CD14-positive monocyte (primary cell): Measurements from ENCODE around the gene GCGR. TPM values are rescaled to one million over a fixed set of nuclear protein-coding genes. Genes with fewer than 3 reads are reported as not detected.

ENCODE experiments used
- DNase-seq, 3 donors: peaks; one replicate each; pipeline ENCODE4 v3.0.0-alpha.2; 2011 to 2022
- H2AFZ ChIP-seq: 2 replicates; pipeline ENCODE4 v1.6.0; 2012; ENCODE audit warnings: mild to moderate bottlenecking, low read depth, low read length, inconsistent platforms; ENCODE audit not compliant: insufficient read depth, poor library complexity, severe bottlenecking
- H3K27ac ChIP-seq, 2 donors: 1 replicate in 1 of 2; 2 replicates in 1 of 2; pipeline ENCODE4 v1.5.1; 2012 to 2013; ENCODE audit warnings: low read length in 2 of 2, control low read depth in 1 of 2, inconsistent platforms in 1 of 2, low read depth in 1 of 2, mild to moderate bottlenecking in 1 of 2
- H3K27me3 ChIP-seq, 2 donors: one replicate each; pipeline versions ENCODE4 v1.6.0 to v1.6.1; 2011 to 2013; ENCODE audit warnings: low read length in 2 of 2; ENCODE audit not compliant: control insufficient read depth in 2 of 2, insufficient read depth in 2 of 2
- H3K36me3 ChIP-seq, 2 donors: replicated peaks in 1 of 2; 1 replicate in 1 of 2; 2 replicates in 1 of 2; pipeline versions ENCODE4 v1.5.1 to v1.6.1; 2012 to 2013; ENCODE audit warnings: low read length in 2 of 2, control low read depth in 1 of 2, inconsistent platforms in 1 of 2, mild to moderate bottlenecking in 1 of 2; ENCODE audit not compliant: insufficient read depth in 2 of 2, control insufficient read depth in 1 of 2
- H3K4me1 ChIP-seq, 2 donors: 1 replicate in 1 of 2; 2 replicates in 1 of 2; pipeline versions ENCODE4 v1.5.1 to v1.6.1; 2012 to 2013; ENCODE audit warnings: low read length in 2 of 2, control low read depth in 1 of 2, inconsistent platforms in 1 of 2, mild to moderate bottlenecking in 1 of 2, moderate library complexity in 1 of 2; ENCODE audit not compliant: insufficient read depth in 2 of 2, control insufficient read depth in 1 of 2
- H3K4me2 ChIP-seq: replicated peaks from 2 replicates; pipeline ENCODE3; 2012; ENCODE audit warnings: low read length, moderate library complexity, mild to moderate bottlenecking; ENCODE audit not compliant: poor library complexity, severe bottlenecking; ENCODE audit errors: extremely low read depth
- H3K4me3 ChIP-seq, 3 experiments: fragments of 200-600 bp in 1 of 3; sonication (generic) in 1 of 3; replicated peaks in 1 of 3; 1 replicate in 2 of 3; 2 replicates in 1 of 3; pipeline ENCODE4 v1.5.1; 2011 to 2013; ENCODE audit warnings: low read length in 3 of 3, mild to moderate bottlenecking in 3 of 3, control low read depth in 2 of 3, low read depth in 2 of 3, inconsistent platforms in 1 of 3, moderate library complexity in 1 of 3
- H3K79me2 ChIP-seq: 2 replicates; pipeline ENCODE4 v1.6.0; 2012; ENCODE audit warnings: mild to moderate bottlenecking, control low read depth, inconsistent platforms, low read length, moderate library complexity; ENCODE audit not compliant: insufficient read depth
- H3K9ac ChIP-seq: 2 replicates; pipeline ENCODE4 v1.6.0; 2017; ENCODE audit warnings: low read length, mild to moderate bottlenecking; ENCODE audit not compliant: insufficient read depth, poor library complexity, severe bottlenecking
- H3K9me3 ChIP-seq, 2 donors: replicated peaks in 1 of 2; 1 replicate in 1 of 2; 2 replicates in 1 of 2; pipeline versions ENCODE4 v1.5.1 to v1.6.1; 2012 to 2013; ENCODE audit warnings: low read length in 2 of 2, control low read depth in 1 of 2; ENCODE audit not compliant: control insufficient read depth in 1 of 2, insufficient read depth in 1 of 2
- H4K20me1 ChIP-seq: 2 replicates; pipeline ENCODE4 v1.6.0; 2012; ENCODE audit warnings: mild to moderate bottlenecking, low read length, control low read depth, moderate library complexity; ENCODE audit not compliant: insufficient read depth
- H3K27ac Mint-ChIP-seq, 7 donors: one replicate each; pipeline ENCODE4 v1.8.0; 2020; ENCODE audit warnings: mild to moderate bottlenecking in 7 of 7, mixed read lengths in 7 of 7, moderate library complexity in 6 of 7, inconsistent platforms in 2 of 7
- H3K27me3 Mint-ChIP-seq, 3 donors: one replicate each; pipeline ENCODE4 v1.8.0; 2021 to 2022; ENCODE audit warnings: low read depth in 3 of 3, mild to moderate bottlenecking in 3 of 3, mixed read lengths in 3 of 3, moderate library complexity in 3 of 3, inconsistent platforms in 1 of 3
- H3K36me3 Mint-ChIP-seq, 2 donors: one replicate each; pipeline ENCODE4 v1.8.0; 2020; ENCODE audit warnings: mixed read lengths in 2 of 2, inconsistent platforms in 1 of 2, mild to moderate bottlenecking in 1 of 2
- H3K4me1 Mint-ChIP-seq: one replicate; pipeline ENCODE4 v1.8.0; 2020; ENCODE audit warnings: mild to moderate bottlenecking, mixed read lengths
- H3K4me3 Mint-ChIP-seq, 2 donors: one replicate each; pipeline ENCODE4 v1.8.0; 2020; ENCODE audit warnings: mild to moderate bottlenecking in 2 of 2, mixed read lengths in 2 of 2, moderate library complexity in 1 of 2
- H3K9me3 Mint-ChIP-seq, 7 donors: one replicate each; pipeline ENCODE4 v1.8.0; 2020 to 2022; ENCODE audit warnings: mixed read lengths in 7 of 7, mild to moderate bottlenecking in 6 of 7, moderate library complexity in 6 of 7, inconsistent platforms in 2 of 7
- WGBS: methylation state at CpG from one replicate; pipeline ENCODE4 v1.1.5; 2013; ENCODE audit warnings: missing lambda C conversion rate; ENCODE audit not compliant: insufficient coverage; 5-methylcytosine and 5-hydroxymethylcytosine counted together
- intact Hi-C, 2 donors: fragments of 100-400 bp; cut with micrococcal nuclease; formaldehyde crosslinking; loops; one replicate each; pipeline versions ENCODE4 v1.15.0 to v1.15.1; 2023
- polyA plus RNA-seq, 3 donors: library from polyadenylated mRNA; depleted of rRNA in 1 of 3; unstranded in 2 of 3; stranded (reverse) in 1 of 3; fragments of 300-500 nt in 2 of 3; fragments of >200 nt in 1 of 3; fragmentation: Illumina TruSeq in 2 of 3; gene quantifications; 1 replicate in 2 of 3; 2 replicates in 1 of 3; pipeline ENCODE4 v1.2.3, GENCODE V29; 2012 to 2021
- TF ChIP-seq, protein P1 (sequence below): fragments of 200-600 bp; IDR thresholded peaks from one replicate; pipeline ENCODE4 v1.8.0; 2022; ENCODE audit warnings: antibody characterized with exemption, mild to moderate bottlenecking

Gene GCGR
- polyA plus RNA-seq, 3 donors: not detected

GRCh38 chr17:81842378-81842724 is 38.4 kb downstream of the GCGR start:
- peaks cover 0 to 3% (median 0%) of the 10 kb centered on the region in 3 donors for H3K27me3 Mint-ChIP-seq
- H3K4me1 Mint-ChIP-seq: peaks cover 34% of the 10 kb centered on the region
- intact Hi-C loops: no loop called here
- H3K9me3 Mint-ChIP-seq: no peaks in the 10 kb centered on the region
- H3K4me3 ChIP-seq: no peak overlapping the region
- peak overlapping the region in 1 of 2 donors; percentile 51 for H3K27ac ChIP-seq
- 97% methylated on average over 6 of the region's 11 CpGs for WGBS
- peaks cover 45 to 54% of the 10 kb centered on the region in 2 donors for H3K36me3 Mint-ChIP-seq
- peaks cover 32% of the 10 kb centered on the region in 2 donors for H3K4me1 ChIP-seq
- no peaks in the 10 kb centered on the region for H3K9me3 ChIP-seq
- DNase-seq: no peak
- H2AFZ ChIP-seq: no peak overlapping the region
- no peaks in the 10 kb centered on the region for H3K27me3 ChIP-seq
- no peak overlapping the region for H3K4me3 Mint-ChIP-seq
- H3K36me3 ChIP-seq: peaks cover 48 to 50% of the 10 kb centered on the region in 2 donors
- no peak overlapping the region for H3K4me2 ChIP-seq
- peaks cover 26% of the 10 kb centered on the region for H4K20me1 ChIP-seq
- no peak overlapping the region for H3K9ac ChIP-seq
- H3K79me2 ChIP-seq: peaks cover 11% of the 10 kb centered on the region
- peak overlapping the region in 4 of 7 donors; percentile 5 to 70 (median 44) for H3K27ac Mint-ChIP-seq
- TF ChIP-seq, protein P1, sequence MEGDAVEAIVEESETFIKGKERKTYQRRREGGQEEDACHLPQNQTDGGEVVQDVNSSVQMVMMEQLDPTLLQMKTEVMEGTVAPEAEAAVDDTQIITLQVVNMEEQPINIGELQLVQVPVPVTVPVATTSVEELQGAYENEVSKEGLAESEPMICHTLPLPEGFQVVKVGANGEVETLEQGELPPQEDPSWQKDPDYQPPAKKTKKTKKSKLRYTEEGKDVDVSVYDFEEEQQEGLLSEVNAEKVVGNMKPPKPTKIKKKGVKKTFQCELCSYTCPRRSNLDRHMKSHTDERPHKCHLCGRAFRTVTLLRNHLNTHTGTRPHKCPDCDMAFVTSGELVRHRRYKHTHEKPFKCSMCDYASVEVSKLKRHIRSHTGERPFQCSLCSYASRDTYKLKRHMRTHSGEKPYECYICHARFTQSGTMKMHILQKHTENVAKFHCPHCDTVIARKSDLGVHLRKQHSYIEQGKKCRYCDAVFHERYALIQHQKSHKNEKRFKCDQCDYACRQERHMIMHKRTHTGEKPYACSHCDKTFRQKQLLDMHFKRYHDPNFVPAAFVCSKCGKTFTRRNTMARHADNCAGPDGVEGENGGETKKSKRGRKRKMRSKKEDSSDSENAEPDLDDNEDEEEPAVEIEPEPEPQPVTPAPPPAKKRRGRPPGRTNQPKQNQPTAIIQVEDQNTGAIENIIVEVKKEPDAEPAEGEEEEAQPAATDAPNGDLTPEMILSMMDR: no peak

DNA sequence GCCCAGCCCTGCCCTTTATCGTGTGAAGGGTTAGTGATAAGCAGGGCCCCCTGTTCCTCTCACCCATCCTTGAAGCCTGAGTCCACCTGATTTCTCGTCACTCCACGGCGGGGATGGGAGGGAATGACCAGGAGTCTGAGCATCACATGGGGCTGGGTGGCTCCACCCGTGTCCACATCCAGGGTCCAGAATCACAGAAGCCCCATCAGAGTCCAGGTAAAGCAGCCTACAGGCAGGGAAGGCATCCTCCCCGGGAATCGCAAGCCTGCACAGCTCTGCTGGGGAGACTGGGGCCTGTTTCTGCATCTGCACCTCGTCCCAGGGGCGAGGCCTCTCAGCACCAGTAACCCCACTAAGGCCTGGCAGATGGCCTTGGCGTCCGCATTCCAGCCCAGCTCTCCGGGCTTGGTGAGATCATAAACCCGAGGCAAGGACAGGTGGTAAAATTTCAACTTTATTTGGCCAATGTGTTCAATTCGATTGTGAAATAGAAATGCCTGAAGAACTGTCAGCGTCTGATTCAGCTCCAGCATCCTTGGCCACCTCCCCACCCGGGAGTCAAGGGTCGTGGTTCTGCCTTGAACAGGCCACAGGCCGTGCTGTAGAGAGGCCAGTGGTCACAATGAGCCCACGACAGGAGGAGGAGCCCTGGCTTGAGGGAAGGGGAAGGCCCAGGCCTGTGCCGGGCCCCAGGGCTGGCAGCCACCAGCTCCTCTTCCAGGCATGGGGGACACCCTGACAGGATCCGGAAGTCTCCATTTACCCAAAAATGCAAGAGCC is 39.0 kb downstream of the GCGR start:
- no peak overlapping the region for H2AFZ ChIP-seq
- no peaks in the 10 kb centered on the region for H3K27me3 ChIP-seq
- peaks cover 49 to 56% of the 10 kb centered on the region in 2 donors for H3K36me3 ChIP-seq
- WGBS: 88% methylated on average over 14 of the region's 21 CpGs
- no peaks in the 10 kb centered on the region for H3K9me3 ChIP-seq
- Mint-ChIP-seq H3K36me3 (peaks cover 46 to 59% of the 10 kb centered on the region in 2 donors), H3K4me3 (no peak overlapping the region), H3K27ac (peak overlapping the region in 6 of 7 donors; percentile 5 to 70 (median 39)), H3K9me3 (no peaks in the 10 kb centered on the region), H3K27me3 (peaks cover 0 to 3% (median 0%) of the 10 kb centered on the region in 3 donors), H3K4me1 (peaks cover 30% of the 10 kb centered on the region)
- H3K79me2 ChIP-seq: peaks cover 12% of the 10 kb centered on the region
- H3K27ac ChIP-seq: peak overlapping the region; percentile 15 to 51
- no peak for DNase-seq
- intact Hi-C loops: no loop called here
- H4K20me1 ChIP-seq: peaks cover 29% of the 10 kb centered on the region
- H3K9ac ChIP-seq: no peak overlapping the region
- peaks cover 26% of the 10 kb centered on the region in 2 donors for H3K4me1 ChIP-seq
- TF ChIP-seq, protein P1: no peak
- no peak overlapping the region for H3K4me2 ChIP-seq
- H3K4me3 ChIP-seq: no peak overlapping the region
